GM19395 (cell line): ENCODE measurements around the gene ZFAND4.
"Not testable (repeated sequence)": the region's sequence is repeated elsewhere in the genome, so short reads cannot be mapped to it uniquely, and the experiment has no call there.

ENCODE experiments used
- ATAC-seq: cut with Tn5 transposase; IDR thresholded peaks from one replicate; pipeline ENCODE4 v1.9.1; 2021; ENCODE audit warnings: mild to moderate bottlenecking, moderate library complexity; ENCODE audit not compliant: unreplicated experiment

The ZFAND4 gene

DNA sequence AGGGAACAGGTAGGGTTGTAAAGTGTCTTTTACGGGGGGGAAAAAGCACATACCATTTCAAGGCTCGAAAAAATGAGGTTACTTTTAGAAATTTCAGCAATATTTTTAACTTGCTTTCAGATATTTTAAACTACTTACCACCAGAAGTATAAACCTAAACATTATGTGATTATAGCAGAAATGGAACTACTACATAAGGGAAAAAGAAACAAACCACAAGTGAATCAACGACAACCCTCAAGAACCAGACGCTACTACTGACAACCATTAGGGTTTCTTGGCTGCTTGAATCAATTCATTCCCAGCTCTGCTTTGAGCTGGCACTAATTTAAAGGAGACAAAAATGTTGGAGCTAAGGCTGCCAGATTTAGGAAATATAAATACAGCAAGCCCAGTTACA, 80.1 kb downstream of the ZFAND4 start:
- no peak for ATAC-seq

GRCh38 chr10:45591280-45591679, 81.3 kb downstream of the ZFAND4 start:
- ATAC-seq = no peak

DNA sequence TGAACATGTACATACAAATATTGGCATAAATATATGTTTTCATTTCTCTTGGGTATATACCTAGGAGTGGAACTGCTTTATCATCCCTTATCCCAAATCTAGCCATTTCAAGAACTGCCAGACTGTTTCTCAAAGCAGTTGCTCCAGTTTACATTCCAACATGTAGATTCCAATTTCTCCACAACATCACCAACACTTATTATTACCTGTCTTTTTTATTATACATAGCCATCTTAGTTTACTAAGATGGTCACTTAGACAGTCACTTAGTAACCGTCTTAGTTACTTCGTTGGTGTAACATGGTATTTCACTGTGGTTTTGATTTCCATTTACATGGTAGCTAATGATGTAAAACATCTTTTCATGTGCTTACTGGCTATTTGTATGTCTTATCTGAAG, 82.7 kb downstream of the ZFAND4 start:
- ATAC-seq = no peak

GRCh38 chr10:45589009-45589408, 83.6 kb downstream of the ZFAND4 start:
- ATAC-seq = no peak

DNA sequence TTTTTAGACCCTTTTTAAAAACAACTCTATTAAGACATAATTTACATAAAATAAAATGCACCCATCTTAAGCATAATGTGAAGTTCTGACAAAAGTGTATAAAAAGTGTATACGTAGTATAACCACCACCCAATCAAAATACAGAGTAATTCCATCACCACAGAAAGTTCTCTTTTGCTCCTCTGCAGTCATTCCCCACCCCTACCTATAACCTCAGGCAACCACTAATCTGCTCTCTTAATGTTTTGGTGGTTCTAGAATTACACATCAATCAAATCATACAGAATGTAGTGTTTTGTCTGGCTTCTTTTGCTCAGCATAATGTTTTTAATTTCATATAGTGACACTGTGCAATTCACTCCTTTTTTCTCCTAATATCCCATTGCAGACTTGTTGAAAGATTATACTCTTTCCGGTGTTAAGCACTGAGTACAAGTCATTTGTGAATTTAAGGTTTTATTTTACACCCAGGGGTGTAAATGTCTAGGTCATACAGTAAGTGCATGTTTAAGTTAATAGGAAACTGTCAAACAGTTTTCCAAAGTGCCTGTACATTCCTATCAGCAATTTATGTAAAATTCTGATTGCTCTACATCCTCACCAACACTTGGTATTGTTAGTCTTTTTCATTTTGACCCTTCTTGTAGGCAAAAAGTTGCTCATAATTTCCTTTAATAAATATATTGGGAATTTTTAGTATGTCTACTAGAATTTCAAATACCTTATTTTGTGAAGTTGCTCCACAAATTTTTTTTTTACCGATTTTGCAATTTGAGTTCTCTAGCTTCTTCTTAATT, 86.3 kb downstream of the ZFAND4 start:
- no peak for ATAC-seq

- ATAC-seq = no peak
Measured at GRCh38 chr10:45585131-45585530, 87.4 kb downstream of the ZFAND4 start.

DNA sequence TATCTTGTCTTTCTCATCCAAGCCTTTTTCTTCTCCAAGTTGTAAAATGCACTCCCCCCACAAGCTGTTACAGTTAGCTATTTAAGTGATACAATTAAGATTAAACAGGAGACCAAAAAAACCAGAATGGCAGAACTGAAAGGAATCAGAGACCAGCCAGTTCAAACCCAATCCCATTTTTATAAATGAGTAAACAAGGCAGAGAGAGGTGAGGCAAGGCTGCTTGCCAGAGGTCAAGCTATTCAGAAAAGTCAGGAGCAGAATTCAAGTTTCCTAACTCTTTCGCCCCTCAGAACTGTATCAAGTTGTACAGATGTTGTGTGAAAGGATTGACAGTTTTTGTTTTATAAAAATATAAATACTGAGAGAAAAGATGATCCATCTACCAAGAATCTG, 90.2 kb downstream of the ZFAND4 start:
- no peak for ATAC-seq

GRCh38 chr10:45581582-45582385, 90.8 kb downstream of the ZFAND4 start:
- no peak for ATAC-seq

GRCh38 chr10:45581216-45581549, 91.4 kb downstream of the ZFAND4 start:
- ATAC-seq = peak; percentile 48

DNA sequence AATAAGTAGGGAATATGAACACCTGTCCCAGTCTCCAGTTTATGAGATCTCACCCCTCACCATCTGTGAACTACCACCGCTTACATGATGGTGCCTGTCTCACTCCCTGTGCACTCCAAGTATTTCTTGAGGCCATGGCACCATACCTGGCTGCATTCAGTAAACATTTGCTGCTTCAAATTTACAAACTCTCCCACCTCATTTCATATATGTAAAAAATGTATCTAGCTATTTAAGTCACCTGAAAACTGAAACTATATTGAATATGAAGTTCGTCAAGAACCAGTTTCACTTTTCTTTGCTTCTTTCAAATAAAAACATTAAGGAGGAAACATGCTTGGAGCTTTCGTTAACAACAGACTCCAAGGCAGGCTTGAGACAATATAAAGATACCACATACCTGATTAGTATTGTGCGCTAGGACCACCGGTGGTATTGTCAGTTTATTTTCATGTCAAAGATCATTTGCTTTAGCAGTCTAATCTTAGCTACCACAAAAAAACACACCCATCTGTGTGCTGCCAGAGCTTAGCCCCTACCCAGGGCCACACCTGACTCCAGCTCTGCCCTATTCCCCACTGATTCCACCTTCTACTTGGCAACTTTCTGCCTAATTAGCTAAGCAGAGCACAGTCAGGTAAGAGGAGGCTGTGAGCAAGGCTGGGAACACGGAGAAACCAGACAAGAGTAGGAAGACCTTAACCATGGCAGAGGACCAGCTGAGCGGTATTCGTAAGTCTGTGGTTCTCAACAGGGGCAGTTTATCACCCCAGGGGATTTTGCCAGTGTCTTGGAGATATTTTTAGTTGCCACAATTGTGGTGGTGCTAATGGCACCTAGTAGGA, 92.0 kb downstream of the ZFAND4 start:
- peak; percentile 64 for ATAC-seq

- no peak for ATAC-seq
Measured at GRCh38 chr10:45578384-45578971, 94.1 kb downstream of the ZFAND4 start.

- ATAC-seq = no peak
Measured at GRCh38 chr10:45575966-45576597, 96.5 kb downstream of the ZFAND4 start.

GRCh38 chr10:45575032-45575761, 97.4 kb downstream of the ZFAND4 start:
- not testable (repeated sequence) for ATAC-seq

DNA sequence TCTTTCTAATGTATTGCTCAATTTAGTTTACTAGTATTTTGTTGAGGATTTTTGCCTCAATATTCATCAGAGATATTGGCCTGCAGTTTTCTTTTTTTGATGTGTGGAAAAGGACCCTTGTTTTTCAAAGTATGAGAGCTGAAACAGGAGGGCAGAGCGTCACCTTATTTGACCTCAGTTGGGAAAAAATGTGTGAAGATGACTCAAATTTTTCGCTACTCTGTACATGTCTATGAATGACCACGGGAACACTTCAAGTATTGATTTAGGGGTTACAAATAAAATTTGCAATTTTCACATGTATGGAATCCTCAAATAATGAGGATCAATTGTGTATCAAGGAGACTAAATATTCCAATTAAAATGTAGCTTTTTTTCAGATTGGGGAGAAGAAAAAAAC, 103.1 kb downstream of the ZFAND4 start:
- ATAC-seq = no peak

GRCh38 chr10:45566415-45566814, 106.2 kb downstream of the ZFAND4 start:
- ATAC-seq = no peak
